Mesenteric fat pad (tissue), 1 donor: ENCODE results near the gene LMAN1L. TPM values are rescaled to one million over a fixed set of nuclear protein-coding genes. Genes with fewer than 3 reads are reported as not detected.

Source experiments
- DNase-seq: peaks from one replicate; pipeline ENCODE4 v3.0.0-alpha.2; 2020; ENCODE audit warnings: low spot score
- total RNA-seq: library from RNA; stranded (reverse); fragmentation: NEBNext Ultra II Directional; extraction: Animal tissue kit (Norgen Biotek cat#: 25700); gene quantifications from one replicate; pipeline ENCODE4 v1.2.1, GENCODE V29; 2021
- donor health status: DM: yes; HTN: yes; CAD: no.

Gene LMAN1L
- total RNA-seq, 1 donor from 2014 or later = not detected

GRCh38 chr15:74815121-74815934 lies 2.7 kb downstream of the LMAN1L start:
- DNase-seq = no peak

GRCh38 chr15:74815961-74816360 lies 3.3 kb downstream of the LMAN1L start:
- no peak for DNase-seq

GRCh38 chr15:74816624-74817369 lies 4.2 kb downstream of the LMAN1L start:
- DNase-seq = no peak

- no peak for DNase-seq
Observed at GRCh38 chr15:74817370-74817737, 4.7 kb downstream of the LMAN1L start.

- no peak for DNase-seq
Observed at GRCh38 chr15:74820056-74820455, 7.4 kb downstream of the LMAN1L start.

- DNase-seq = no peak
Observed at GRCh38 chr15:74821091-74821789, 8.6 kb downstream of the LMAN1L start.

GRCh38 chr15:74821790-74822158 lies 9.1 kb downstream of the LMAN1L start:
- DNase-seq = no peak

GRCh38 chr15:74822233-74822632 lies 9.6 kb downstream of the LMAN1L start:
- no peak for DNase-seq

- no peak for DNase-seq
Observed at GRCh38 chr15:74823324-74823723, 10.7 kb downstream of the LMAN1L start.

- DNase-seq = no peak
Observed at GRCh38 chr15:74824976-74825375, 12.3 kb downstream of the LMAN1L start.

GRCh38 chr15:74825866-74826265 lies 13.2 kb downstream of the LMAN1L start:
- no peak for DNase-seq

GRCh38 chr15:74826364-74826819 lies 13.8 kb downstream of the LMAN1L start, which contains the start of gene CPLX3:
TSS of gene CPLX3 (plus strand) at chr15:74826627. CDS start at chr15:74826704, 77 bp downstream.
- DNase-seq = no peak

GRCh38 chr15:74826921-74827320 lies 14.3 kb downstream of the LMAN1L start:
- no peak for DNase-seq

- DNase-seq = no peak
Observed at GRCh38 chr15:74827614-74828013, 15.0 kb downstream of the LMAN1L start.

- DNase-seq = no peak
Observed at GRCh38 chr15:74828835-74829234, 16.2 kb downstream of the LMAN1L start.

GRCh38 chr15:74829486-74829885 lies 16.9 kb downstream of the LMAN1L start:
- DNase-seq = no peak

- DNase-seq = no peak
Observed at GRCh38 chr15:74829991-74830390, 17.4 kb downstream of the LMAN1L start.

GRCh38 chr15:74830868-74831267 lies 18.2 kb downstream of the LMAN1L start:
- DNase-seq = no peak

- no peak for DNase-seq
Observed at GRCh38 chr15:74831813-74832495, 19.3 kb downstream of the LMAN1L start.

- no peak for DNase-seq
Observed at GRCh38 chr15:74832826-74833225, 20.2 kb downstream of the LMAN1L start.
